Glomerular endothelial cell (primary cell): ENCODE measurements around the gene ZNF775. TPM values are rescaled to one million over a fixed set of nuclear protein-coding genes. Genes with fewer than 3 reads are reported as not detected.

Source experiments
- DNase-seq: peaks from one replicate; pipeline ENCODE4 v3.0.0-alpha.2; 2011; ENCODE audit warnings: low read depth, low spot score; ENCODE audit errors: extremely low read depth
- total RNA-seq: library from RNA; depleted of rRNA; stranded (reverse); fragments of >200 nt; gene quantifications from 2 replicates; pipeline ENCODE4 v1.2.3, GENCODE V29; 2015

ZNF775 gene
- 9.4 and 16.6 TPM in 2 replicates for total RNA-seq

GRCh38 chr7:150378853-150379440 is at the start of gene ZNF775:
ZNF775 (plus strand) TSS chr7:150379330; CDS start chr7:150388471, 9,141 bp downstream.
- no peak for DNase-seq

GRCh38 chr7:150329331-150330120 is 49.6 kb upstream of the ZNF775 start:
- DNase-seq = no peak

- no peak for DNase-seq
Observed at GRCh38 chr7:150330211-150330885, 48.8 kb upstream of the ZNF775 start.

GRCh38 chr7:150332852-150333635 is 46.1 kb upstream of the ZNF775 start:
- no peak for DNase-seq

GRCh38 chr7:150333659-150334058 is 45.5 kb upstream of the ZNF775 start:
- no peak for DNase-seq

- DNase-seq = no peak
Observed at GRCh38 chr7:150334108-150334507, 45.0 kb upstream of the ZNF775 start.

- DNase-seq = no peak
Observed at GRCh38 chr7:150335108-150335773, 43.9 kb upstream of the ZNF775 start.

- DNase-seq = no peak
Observed at GRCh38 chr7:150335774-150336112, 43.4 kb upstream of the ZNF775 start.

GRCh38 chr7:150336746-150337145 is 42.4 kb upstream of the ZNF775 start:
- no peak for DNase-seq

- no peak for DNase-seq
Observed at GRCh38 chr7:150337179-150337578, 42.0 kb upstream of the ZNF775 start.

- DNase-seq = no peak
Observed at GRCh38 chr7:150337659-150338081, 41.5 kb upstream of the ZNF775 start.

- DNase-seq = no peak
Observed at GRCh38 chr7:150338166-150338829, 40.8 kb upstream of the ZNF775 start.

- no peak for DNase-seq
Observed at GRCh38 chr7:150339409-150339809, 39.7 kb upstream of the ZNF775 start.

- no peak for DNase-seq
Observed at GRCh38 chr7:150340024-150340749, 38.9 kb upstream of the ZNF775 start.

- no peak for DNase-seq
Observed at GRCh38 chr7:150340875-150341262, 38.3 kb upstream of the ZNF775 start.

GRCh38 chr7:150341263-150342120 is 37.6 kb upstream of the ZNF775 start, which contains the start of gene RARRES2:
RARRES2 (minus strand) TSS chr7:150341629; CDS start chr7:150340609, 1,020 bp downstream.
- DNase-seq = no peak

- no peak for DNase-seq
Observed at GRCh38 chr7:150342121-150342408, 37.1 kb upstream of the ZNF775 start.

- DNase-seq = no peak
Observed at GRCh38 chr7:150343225-150343624, 35.9 kb upstream of the ZNF775 start.

GRCh38 chr7:150344299-150344698 is 34.8 kb upstream of the ZNF775 start:
- no peak for DNase-seq
